A673 (cell line): ENCODE data around the gene ACADVL.

Source experiments
- EZH2 ChIP-seq: fragments of 200-600 bp; sonication (generic); IDR thresholded peaks from 2 replicates; pipeline ENCODE4 v1.6.1; 2017; ENCODE audit warnings: borderline replicate concordance, low read depth, mild to moderate bottlenecking, mixed read lengths, antibody characterized with exemption, low read length; ENCODE audit not compliant: poor library complexity, severe bottlenecking
- TF ChIP-seq, protein P1 (sequence below): fragments of 300-800, 200-600 bp; sonication (generic); conservative IDR thresholded peaks from 2 replicates; pipeline ENCODE4 v1.5.1; 2017; ENCODE audit warnings: low read depth, mild to moderate bottlenecking, antibody characterized with exemption, low read length, moderate library complexity, mixed read lengths

DNA sequence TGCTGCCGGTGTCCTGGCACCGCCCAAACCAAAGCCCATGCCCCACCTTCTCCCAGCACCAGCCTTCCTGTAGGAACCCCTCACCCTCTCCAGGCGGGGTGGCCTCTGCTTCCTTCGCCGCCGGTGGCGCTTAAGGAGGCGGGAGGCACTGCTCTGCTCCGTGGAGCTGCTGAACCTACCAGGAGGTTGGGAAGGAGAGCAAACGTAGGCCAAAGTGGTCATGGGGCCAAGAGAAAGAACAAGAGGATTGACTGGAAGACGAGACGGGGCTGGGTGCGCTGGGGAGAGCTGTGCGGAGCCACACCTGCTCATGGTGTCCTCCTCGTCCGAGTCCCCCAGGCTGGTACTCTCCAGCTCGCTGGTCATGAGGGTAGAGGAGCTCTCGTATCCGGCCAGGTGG, 9.8 kb downstream of the ACADVL start:
- no peak for TF ChIP-seq EZH2
- TF ChIP-seq, protein P1, sequence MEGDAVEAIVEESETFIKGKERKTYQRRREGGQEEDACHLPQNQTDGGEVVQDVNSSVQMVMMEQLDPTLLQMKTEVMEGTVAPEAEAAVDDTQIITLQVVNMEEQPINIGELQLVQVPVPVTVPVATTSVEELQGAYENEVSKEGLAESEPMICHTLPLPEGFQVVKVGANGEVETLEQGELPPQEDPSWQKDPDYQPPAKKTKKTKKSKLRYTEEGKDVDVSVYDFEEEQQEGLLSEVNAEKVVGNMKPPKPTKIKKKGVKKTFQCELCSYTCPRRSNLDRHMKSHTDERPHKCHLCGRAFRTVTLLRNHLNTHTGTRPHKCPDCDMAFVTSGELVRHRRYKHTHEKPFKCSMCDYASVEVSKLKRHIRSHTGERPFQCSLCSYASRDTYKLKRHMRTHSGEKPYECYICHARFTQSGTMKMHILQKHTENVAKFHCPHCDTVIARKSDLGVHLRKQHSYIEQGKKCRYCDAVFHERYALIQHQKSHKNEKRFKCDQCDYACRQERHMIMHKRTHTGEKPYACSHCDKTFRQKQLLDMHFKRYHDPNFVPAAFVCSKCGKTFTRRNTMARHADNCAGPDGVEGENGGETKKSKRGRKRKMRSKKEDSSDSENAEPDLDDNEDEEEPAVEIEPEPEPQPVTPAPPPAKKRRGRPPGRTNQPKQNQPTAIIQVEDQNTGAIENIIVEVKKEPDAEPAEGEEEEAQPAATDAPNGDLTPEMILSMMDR = no peak
